SKM-1 treated with dmso at 0.1 percent for 144 hours (cell line): ENCODE data around the gene ARID1B.

ENCODE experiments used
- DNase-seq: peaks from one replicate; lab custom pipeline; 2025; ENCODE audit not compliant: unreplicated experiment; lab: John Stamatoyannopoulos, UW

The ARID1B gene

DNA sequence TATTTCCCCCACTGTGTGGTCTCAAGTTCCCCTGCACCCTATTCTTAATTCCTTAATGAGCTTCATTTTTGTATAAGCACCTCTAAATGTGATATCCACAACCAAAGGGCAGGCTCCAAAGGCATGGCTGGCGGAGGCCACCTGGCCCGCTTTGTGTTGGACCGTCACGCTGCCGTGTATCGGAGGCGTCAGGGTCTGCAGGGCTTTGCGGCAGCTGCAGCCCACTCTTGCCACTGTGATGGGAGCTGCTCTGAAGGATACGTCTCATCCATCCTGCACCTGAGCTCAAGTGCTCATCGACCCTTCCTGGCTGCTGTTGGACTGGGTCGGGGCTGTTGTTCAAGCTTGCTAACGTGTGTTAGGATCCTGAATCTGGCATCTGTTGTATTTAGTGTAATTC, 177.6 kb downstream of the ARID1B start:
- no peak for DNase-seq

- DNase-seq = no peak
Observed at GRCh38 chr6:156955494-156956183, 178.5 kb downstream of the ARID1B start.

DNA sequence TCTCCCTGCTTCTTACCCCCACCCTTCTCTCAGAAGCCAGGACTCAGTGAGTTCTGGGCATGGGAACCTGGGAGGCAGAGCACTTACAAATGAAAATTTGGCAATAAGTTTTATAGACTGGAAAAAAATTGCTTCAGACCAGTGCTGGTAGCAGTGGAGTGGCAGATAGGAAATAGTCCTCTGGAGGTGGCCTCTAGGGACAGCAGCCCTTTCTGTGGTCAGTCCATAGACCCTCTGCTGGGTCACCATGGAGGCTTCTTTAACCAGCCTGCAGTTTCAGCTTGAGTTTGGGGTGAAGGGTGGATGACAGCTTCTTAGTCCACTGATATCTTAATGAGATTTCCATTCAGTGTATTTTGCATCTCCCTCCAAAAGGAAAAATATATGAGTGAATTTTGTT, 179.1 kb downstream of the ARID1B start:
- no peak for DNase-seq

- no peak for DNase-seq
Observed at GRCh38 chr6:156957931-156958547, 180.9 kb downstream of the ARID1B start.

- DNase-seq = no peak
Observed at GRCh38 chr6:156960525-156960924, 183.3 kb downstream of the ARID1B start.

GRCh38 chr6:156961282-156961892, 184.2 kb downstream of the ARID1B start:
- DNase-seq = no peak

DNA sequence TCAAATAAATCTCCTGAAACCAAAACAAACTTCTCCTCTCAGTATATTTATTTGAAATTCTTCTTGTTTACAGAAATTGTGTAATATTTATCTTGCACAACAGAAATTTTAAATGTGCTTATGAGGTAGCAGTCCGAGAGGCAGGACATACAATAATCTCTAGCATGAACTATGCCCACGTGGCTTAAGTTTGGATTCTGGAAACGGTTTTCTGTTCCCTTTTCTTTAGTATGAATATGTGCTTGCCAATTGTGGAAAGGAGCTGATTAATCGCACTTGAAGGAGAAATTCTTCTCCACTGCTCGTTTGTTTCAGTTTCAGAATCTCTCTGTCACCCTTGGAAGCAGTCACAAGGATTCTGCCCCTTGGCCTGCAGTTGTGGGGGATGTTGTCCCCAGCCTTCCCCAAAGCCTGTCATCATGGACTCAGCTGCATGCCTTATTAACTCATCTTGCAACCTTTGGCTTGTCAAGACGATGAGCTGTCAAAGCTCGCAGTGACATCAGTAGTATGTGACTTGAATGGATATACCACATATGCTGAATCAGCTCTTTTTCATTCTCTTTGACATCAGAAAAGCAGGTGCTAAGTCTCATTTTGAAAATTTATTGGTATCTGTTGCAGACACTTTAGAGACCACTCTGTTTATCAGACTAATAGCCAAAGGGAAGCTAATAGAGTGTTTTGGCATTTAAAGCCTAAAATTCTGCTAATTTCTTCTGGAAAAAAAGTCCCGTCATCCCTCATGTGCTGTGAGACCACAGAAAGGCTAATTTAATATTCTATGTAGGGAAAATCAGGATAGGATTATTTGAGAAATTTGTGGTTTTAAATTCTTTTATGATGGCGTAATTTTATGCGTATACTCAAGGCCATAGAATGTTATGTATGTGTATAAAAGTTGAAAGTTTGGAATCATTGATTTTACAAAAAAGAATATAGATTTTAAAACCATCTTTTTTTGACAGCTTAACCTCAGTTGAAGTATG, 186.8 kb downstream of the ARID1B start:
- no peak for DNase-seq

GRCh38 chr6:156967852-156968251, 190.7 kb downstream of the ARID1B start:
- no peak for DNase-seq

DNA sequence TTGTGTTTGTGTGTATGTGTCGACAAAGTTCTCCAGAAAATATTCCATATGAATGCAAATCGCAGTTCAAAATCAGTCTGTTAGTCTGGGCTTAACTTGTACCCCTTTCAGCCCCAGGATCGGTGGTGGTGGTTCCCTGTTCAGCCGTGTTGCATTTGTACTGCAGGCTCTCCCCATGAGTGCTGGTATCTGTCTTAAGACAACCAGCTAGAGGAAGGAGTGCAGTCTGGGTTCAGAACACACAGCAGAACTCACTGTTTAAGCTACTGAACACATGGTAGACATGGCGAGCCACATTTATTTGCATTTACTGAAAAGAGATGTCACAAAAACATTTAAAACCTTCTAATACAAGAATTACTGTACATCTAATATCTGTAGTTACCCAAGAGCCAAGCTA, 192.1 kb downstream of the ARID1B start:
- no peak for DNase-seq

DNA sequence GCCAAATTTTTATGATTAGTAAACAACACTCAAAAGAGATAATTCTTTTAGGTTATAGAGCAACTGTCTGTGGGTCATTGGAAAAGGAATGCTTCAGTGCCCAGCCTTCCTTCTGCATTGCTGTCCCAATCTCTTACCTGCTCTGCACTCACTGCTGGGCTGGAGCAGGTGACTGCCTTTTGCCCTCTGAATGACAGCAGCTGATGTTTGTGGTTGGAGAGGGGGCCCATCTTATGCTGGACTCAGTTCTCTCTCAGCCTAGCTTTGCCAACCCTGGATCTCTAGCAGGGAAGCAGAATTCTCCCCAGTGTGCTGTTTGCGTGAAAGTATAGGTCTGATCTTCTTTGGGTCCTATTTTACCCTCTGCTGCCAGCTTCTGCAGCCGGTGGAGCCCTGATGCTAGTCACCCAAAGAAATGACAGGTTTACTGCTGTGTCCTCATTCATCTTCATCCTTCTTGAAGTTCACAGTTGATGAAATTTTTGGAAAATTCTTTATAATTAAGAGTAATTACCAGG, 193.5 kb downstream of the ARID1B start:
- no peak for DNase-seq

- no peak for DNase-seq
Observed at GRCh38 chr6:156971153-156971885, 194.1 kb downstream of the ARID1B start.

DNA sequence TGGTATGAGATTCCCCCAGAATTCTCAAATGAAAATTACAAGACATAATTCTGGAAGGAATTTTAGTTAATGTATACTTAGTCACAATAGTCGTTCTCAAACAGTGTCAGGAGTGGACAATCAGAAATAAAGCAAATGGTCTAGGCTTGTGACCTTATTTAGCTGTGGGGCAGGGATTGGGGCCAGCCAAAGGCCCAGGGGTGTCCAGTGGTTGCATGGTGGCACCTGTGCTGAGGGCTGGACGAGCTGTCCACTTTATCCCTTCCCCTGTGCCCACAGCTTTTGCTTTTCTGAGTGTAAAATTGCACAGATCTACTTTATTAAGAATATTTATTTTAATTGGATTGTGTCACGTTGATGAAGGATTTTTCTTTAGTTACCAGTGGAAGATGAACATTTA, 195.0 kb downstream of the ARID1B start:
- DNase-seq = no peak

DNA sequence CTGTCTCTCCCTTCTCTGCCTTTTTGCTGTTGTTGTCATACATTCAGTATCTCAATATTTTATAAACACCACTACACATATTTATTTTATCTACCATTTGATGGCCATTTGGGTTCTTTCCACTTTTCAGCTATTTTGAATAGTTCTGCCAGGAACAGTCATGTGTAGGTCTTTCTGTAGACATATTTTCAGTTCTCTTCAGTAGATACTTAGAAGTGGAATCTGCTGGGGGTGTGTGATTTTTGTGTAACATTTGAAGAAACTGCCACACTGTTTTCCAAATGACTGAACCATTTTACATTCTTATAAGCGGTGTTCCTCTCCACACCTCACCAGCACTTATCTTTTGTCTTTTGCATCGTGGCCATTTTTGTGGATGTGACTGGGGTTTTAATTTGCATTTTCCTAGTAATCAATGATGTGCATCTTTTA, 197.7 kb downstream of the ARID1B start:
- DNase-seq = no peak

GRCh38 chr6:156975414-156975813, 198.2 kb downstream of the ARID1B start:
- no peak for DNase-seq

- DNase-seq = no peak
Observed at GRCh38 chr6:156976216-156977127, 199.3 kb downstream of the ARID1B start.

- no peak for DNase-seq
Observed at GRCh38 chr6:156977527-156978291, 200.5 kb downstream of the ARID1B start.

DNA sequence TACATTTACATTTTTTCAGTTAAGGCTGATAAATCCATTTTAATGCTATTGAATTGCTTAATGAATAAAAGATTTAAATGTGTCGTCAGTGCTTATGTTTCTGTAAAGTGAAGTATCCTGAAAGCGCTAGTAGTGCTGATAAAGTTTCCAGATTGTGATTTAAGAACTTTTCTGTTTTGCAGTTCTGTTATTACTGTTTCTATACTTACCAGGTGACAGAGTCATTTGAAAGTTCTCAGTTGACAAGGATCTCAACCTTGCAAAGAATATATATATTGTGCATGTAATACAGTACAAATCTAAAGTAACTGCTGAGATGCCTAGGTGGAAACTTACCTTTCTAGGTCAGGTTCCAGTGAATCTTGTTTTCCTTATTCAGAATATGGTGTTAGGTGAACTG, 201.8 kb downstream of the ARID1B start:
- no peak for DNase-seq

DNA sequence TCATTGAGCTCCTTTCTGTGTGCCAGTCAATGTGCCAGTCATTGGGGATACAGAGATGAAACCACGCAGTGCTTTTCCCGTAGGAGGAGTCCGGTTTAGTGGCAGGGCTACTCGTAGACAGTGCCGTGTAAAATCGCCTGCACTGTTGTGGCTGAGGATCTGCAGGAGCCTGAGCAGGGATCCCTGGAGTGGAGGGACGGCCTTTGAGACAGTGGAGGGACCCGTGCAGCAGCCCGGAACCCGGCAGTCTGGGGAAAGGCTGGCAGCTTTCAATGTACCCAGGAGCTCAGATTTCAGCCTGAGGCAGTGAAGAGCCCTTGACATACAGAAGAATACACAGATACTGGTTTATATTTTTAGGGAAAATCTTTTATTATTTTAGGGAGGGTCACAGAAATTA, 203.3 kb downstream of the ARID1B start:
- DNase-seq = no peak

DNA sequence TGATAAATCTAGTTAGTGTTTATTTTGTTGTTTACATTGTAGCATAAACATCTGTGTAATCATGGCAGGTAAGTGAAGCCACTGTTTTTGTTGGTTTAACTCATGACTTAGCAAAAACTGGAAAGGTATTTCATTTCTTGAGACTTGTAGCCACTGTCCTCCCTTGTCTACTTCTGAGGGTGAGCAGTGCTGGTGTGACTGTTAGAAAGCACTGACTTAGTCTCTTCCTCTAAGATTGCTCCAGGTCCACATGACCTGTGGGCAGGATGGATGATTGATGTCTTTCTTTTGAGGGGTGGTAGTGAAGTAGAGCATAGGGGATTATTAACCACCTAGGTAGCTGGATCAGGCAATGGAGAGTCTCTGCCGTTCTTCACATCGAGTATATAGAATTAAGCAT, 203.8 kb downstream of the ARID1B start:
- no peak for DNase-seq
